ENCODE measurements around the gene ST8SIA2.

Gene ST8SIA2

GRCh38 chr15:92395098-92395635, 1.5 kb downstream of the ST8SIA2 start:
- DNase-seq (ENCODE audit: low read depth, low spot score): no peak

DNA sequence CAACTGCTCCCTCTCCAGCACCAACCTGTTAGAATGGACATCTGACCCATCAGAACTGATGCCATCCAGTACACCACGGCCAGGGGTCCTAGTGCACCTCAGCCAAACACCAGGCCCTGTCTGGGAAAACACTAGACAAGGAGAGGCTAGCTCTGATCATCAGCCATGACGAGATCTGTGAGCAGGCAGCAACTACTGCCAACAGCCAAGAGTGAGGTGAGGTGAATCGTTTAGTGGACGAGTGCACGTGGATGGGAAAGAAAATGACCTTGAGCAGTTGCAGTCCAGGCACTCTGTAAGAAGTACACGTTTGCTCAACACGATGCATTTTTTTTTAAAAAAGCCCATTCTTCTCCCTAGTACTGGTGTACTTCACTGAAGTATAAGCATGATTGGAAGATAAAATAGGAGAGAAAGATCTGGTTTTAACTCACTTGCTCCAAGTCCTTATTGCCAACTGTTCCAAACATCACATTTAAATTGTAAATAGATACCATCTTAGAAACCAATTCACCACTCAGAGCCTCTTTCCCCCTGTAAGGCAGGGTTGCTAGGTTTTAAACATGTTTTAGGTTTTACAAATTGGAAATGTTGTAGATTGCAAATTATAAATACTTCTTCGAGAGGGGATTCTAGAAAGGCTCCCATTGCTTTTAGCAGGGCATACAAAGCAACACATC, 5.7 kb downstream of the ST8SIA2 start:
- DNase-seq (ENCODE audit: low read depth, low spot score): no peak

- no peak for DNase-seq (ENCODE audit: low read depth, low spot score)
Measured at GRCh38 chr15:92400573-92400972, 6.9 kb downstream of the ST8SIA2 start.

- no peak for DNase-seq (ENCODE audit: low read depth, low spot score)
Measured at GRCh38 chr15:92400980-92401787, 7.5 kb downstream of the ST8SIA2 start.

- no peak for DNase-seq (ENCODE audit: low read depth, low spot score)
Measured at GRCh38 chr15:92402751-92403150, 9.1 kb downstream of the ST8SIA2 start.

DNA sequence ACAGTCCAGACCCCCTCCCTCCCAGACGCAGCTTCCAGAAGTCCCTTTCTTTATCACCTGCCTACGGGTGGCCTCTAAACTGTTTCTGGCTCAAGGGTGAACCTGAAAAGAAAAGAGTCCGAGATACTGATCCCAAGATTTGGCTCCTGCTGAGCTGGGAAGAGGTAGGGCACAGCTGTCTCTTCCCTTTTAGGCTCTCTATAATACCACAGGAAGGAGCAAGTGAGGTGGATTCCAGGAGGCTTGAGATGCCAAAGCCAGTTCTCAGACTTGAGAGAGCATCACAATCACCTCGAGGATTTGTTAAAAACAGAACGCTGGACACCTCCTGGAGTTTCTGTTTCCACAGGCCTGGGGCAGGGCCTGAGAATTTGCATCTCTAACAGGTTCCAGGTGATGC, 12.3 kb downstream of the ST8SIA2 start:
- DNase-seq (ENCODE audit: low read depth, low spot score): no peak

DNA sequence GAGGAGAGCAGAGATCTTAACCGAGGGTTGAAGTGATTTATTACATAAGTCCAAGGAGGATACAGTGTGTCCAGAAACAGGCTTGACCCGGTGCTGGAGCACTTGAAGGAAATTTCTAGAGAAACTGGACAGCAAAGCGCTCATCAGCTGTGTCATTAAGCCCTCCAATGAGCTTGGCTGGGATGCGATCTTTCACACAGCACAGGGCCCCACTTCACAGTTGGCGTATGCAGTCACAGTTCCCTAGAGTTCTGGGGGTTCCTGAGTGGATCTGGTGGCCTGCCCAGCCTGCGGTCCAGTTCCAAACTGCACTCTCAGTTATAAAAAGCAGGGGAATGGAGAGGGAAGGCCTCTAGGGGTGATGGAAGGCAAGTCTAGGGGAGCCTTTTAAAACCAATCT, 13.6 kb downstream of the ST8SIA2 start:
- DNase-seq (ENCODE audit: low read depth, low spot score): no peak

DNA sequence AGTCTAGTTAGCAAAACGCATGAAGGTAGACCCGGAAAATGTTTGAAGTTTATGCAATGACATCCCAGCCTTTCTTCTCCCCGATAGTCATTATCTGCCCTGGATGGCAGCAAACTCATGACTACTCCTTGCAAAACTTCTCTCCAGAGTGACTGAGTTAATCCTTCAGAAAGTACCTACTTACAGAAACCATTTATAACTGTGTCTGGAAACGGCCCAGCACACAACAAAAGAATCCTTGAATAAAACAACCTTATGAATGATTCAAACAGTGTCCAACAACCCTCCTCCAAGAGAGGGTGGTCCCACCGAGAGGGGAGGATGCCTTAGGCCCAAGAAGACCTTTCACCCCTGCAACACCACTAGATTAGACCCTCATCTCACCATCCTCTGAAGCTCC, 14.2 kb downstream of the ST8SIA2 start:
- DNase-seq (ENCODE audit: low read depth, low spot score): no peak

DNA sequence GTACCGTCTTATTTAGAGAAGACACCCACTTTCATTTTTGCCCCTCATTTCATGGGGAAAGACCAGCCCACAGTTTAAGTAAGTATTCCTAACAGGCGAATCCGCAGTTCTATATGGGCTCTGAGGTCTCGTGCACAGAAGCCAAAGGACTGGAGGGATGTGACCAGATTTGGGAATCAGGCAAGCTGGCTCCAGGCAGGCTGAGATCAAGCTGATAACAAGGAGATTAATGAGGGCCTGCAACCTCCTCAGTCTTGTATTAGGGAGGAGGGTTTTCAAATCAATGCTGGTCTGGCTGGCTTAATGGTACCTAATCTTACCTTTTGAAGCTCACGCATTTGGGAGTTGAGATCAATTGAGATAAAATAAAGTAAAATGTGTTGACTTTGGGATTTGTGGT, 15.3 kb downstream of the ST8SIA2 start:
- no peak for DNase-seq (ENCODE audit: low read depth, low spot score)

DNA sequence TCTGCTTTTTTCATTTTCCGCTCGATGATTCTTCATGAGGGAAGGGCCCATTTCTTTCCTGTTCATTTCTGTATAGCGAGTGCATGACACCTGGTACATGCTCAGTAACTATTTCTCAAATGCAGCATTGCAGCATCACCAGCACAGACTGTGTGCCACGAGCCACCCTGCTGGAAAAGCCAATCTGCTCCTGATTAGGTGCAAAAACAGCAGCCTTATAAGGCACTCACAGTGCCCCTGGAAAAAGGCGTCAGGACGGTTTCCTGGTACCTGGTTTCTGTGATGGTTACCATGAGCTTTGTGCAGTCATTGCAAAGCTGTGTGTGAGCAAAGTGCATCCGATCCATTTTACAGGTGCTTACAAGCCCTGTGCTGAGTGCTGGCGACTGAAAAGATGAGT, 15.8 kb downstream of the ST8SIA2 start:
- no peak for DNase-seq (ENCODE audit: low read depth, low spot score)

DNA sequence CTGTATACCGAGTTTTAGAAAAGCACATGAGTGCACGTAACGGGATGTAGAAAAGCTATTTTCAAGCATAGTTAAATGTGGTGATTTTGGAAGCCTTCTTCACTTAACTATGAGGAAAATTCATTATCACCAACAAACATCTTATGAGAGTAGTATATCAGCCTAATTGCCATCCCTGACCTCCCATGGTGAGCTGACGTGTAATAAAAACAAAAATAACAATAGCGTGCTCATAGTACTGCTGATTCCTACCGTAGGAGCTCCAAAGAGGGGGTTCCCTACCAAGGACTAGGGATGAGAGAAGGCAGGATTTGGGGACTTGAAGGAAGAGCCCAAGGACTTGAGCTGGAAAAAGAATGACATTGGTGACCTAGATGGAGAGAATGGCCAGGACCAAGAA, 16.9 kb downstream of the ST8SIA2 start:
- no peak for DNase-seq (ENCODE audit: low read depth, low spot score)

GRCh38 chr15:92411256-92411655, 17.6 kb downstream of the ST8SIA2 start:
- DNase-seq (ENCODE audit: low read depth, low spot score): no peak

DNA sequence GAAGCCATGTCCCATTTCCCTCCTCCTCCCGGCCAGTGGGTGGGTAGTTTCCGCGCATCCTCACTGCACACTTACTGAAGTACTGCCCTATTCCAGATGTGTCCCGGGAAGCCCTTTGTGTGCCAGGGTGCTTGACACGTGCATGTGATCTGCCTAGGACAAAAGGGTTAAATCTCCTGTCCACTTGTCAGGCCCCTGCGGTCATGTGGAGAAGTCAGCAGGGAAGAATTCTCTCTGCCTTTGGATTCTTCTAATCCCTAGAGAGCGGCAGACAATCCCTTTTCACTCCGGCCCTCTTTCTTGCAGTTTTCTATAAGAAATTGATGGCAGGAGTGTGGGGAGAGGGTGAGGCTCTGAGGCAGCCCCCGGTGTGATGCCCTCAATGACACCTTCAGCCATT, 19.8 kb downstream of the ST8SIA2 start:
- DNase-seq (ENCODE audit: low read depth, low spot score): no peak

GRCh38 chr15:92415639-92416297, 22.1 kb downstream of the ST8SIA2 start:
- no peak for DNase-seq (ENCODE audit: low read depth, low spot score)

DNA sequence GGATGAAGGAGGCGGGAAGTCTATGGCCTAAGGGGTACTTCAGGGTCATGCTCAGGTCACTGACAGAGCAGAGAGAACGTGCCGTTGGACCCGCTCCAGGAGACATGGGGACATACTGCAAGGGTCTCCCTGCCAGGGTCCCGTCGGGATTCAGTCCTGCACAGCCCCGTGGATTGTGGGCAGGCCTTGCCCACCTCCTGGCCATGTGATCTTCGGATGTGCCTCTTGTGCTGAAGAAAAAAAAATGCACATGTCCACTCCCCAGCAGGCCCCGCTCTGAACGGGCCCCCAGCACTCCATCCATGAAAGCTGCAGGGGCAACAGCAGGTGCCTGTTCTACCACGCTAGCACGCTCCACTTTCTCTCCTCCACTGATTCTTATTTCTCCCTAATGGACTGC, 22.9 kb downstream of the ST8SIA2 start:
- no peak for DNase-seq (ENCODE audit: low read depth, low spot score)

GRCh38 chr15:92417716-92418115, 24.0 kb downstream of the ST8SIA2 start:
- no peak for DNase-seq (ENCODE audit: low read depth, low spot score)

DNA sequence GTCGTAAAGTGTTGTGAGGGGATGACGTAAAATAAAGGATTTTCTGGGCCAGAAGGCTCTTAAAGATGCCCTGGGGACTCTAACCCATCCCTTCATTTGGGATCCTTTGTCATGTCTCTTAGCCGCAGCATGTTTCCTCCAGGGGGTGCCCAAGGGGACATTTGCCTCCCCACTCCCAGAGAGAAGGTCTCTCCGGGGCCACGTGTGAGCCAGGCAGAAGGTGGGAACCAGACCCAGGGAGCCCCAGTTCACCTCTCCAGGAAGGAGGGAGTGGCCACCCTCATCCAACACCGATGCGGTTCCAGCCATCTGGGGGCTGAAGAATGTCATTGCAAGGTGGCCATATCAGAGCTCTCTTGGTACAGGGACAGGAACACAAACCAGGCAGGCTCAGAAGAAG, 25.2 kb downstream of the ST8SIA2 start:
- DNase-seq (ENCODE audit: low read depth, low spot score): no peak

DNA sequence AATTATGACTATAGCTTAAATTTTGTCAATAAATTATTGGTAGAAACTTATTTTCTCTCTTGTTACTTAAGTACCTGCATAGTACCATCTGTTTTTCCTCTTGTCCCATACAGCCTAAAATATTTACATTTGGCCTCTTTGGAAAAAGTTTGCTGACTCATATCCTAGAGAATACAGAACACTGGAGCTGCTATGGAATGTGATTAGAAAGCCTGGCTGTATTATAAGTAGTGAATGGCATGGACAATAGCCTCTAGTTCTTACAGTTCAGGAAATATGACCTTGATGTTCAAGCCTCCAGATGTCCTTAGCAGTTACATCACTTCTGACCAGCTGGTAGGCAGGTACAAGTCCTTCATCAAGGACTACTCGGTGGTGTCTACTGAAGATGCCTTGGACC, 28.3 kb downstream of the ST8SIA2 start:
- no peak for DNase-seq (ENCODE audit: low read depth, low spot score)

GRCh38 chr15:92425578-92426225, 32.0 kb downstream of the ST8SIA2 start:
- DNase-seq (ENCODE audit: low read depth, low spot score): no peak

- DNase-seq (ENCODE audit: low read depth, low spot score): no peak
Measured at GRCh38 chr15:92429378-92430068, 35.8 kb downstream of the ST8SIA2 start.

DNA sequence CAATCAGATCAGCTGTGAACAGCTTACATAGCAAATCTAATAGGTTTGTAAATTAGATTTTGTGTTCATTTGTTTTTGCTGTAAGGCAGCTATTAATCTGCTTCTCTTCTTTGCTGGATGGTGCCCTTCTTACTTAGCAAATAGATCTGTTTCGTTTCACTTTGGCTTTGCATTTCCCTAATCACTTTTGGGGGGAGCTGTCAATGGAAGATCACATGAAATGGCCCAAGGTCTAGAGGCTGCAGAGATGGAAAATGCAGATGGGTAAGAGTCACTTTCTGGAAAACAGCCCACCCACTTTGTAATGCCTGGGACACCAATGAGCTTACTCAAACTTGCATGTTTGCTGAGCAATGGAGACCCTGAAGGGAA, 36.4 kb downstream of the ST8SIA2 start:
- no peak for DNase-seq (ENCODE audit: low read depth, low spot score)

Data from activated CD4-positive, CD25-positive, alpha-beta regulatory T cell treated with anti-CD3 and anti-CD28 coated beads, Interleukin-2, amount 50 U/mL, for 16 hours (primary cell).